Neutrophil (primary cell): ENCODE measurements around the gene LTK.

Experiments
- H3K27ac ChIP-seq: fragments of 200-600 bp; sonication (generic); 2 replicates; pipeline ENCODE4 v1.5.1; 2016; ENCODE audit warnings: mild to moderate bottlenecking, moderate library complexity
- H3K27me3 ChIP-seq: fragments of 200-600 bp; sonication (generic); 2 replicates; pipeline ENCODE4 v1.6.0; 2016; ENCODE audit warnings: mild to moderate bottlenecking
- H3K36me3 ChIP-seq: fragments of 200-600 bp; sonication (generic); 2 replicates; pipeline ENCODE4 v1.5.1; 2017
- H3K4me1 ChIP-seq, 2 experiments: fragments of 200-600 bp in 1 of 2; sonication (generic) in 1 of 2; 1 replicate in 1 of 2; 2 replicates in 1 of 2; pipeline versions ENCODE4 v1.5.1 to v1.6.1; 2013 to 2016; ENCODE audit warnings: low read depth in 1 of 2, low read length in 1 of 2, mild to moderate bottlenecking in 1 of 2, moderate library complexity in 1 of 2; ENCODE audit not compliant: control insufficient read depth in 1 of 2, insufficient read depth in 1 of 2
- H3K4me3 ChIP-seq, 2 experiments: fragments of 200-600 bp in 1 of 2; sonication (generic) in 1 of 2; 1 replicate in 1 of 2; 2 replicates in 1 of 2; pipeline ENCODE4 v1.5.1; 2013 to 2016; ENCODE audit warnings: low read depth in 1 of 2, low read length in 1 of 2, mild to moderate bottlenecking in 1 of 2, moderate library complexity in 1 of 2
- H3K9me3 ChIP-seq: fragments of 200-600 bp; sonication (generic); 2 replicates; pipeline ENCODE4 v1.5.1; 2016
- TF ChIP-seq, protein P1 (sequence below): fragments of 200-600 bp; sonication (generic); IDR thresholded peaks from 2 replicates; pipeline ENCODE4 v1.5.1; 2016; ENCODE audit warnings: antibody characterized with exemption

Gene LTK

DNA sequence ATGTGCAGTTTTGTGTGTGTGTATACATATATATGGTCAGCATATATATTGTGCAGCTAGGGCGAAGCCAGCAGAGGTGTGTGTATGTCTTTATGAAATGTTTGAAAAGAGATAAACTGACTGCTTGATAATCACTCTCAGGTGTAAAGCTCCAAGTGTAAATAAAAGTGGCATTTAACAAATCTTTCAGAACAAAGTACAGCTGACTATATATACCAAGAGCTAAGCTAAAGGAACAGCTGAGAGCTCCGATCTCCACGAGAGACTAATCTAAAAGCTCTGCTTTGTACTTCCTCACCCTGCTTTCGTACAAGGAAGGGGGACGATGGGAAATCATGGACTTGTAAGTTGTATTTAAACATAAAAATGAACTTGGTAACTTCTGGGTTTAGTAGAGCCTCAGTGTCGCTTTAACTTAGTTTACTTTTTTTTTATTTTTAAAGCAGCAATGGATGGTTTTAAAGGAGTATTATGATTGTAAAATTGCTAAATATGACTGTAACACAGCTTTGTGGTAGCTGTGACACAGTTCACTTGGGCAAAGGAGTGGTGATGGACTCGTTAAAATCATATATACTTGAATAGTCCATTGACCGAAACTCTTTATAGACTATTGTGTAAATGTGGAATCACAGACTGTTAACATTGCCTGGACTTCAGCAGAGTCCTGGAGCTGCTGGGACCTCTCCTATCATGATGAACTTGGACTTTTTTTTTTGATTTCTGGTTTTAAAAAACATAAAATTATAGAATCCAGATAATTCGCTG, 31.3 kb downstream of the LTK start:
- Histone ChIP-seq H3K4me1 (peaks cover 0 to 3% of the 10 kb centered on the region in 2 experiments), H3K36me3 (peaks cover 66% of the 10 kb centered on the region), H3K27ac (no peak overlapping the region)

DNA sequence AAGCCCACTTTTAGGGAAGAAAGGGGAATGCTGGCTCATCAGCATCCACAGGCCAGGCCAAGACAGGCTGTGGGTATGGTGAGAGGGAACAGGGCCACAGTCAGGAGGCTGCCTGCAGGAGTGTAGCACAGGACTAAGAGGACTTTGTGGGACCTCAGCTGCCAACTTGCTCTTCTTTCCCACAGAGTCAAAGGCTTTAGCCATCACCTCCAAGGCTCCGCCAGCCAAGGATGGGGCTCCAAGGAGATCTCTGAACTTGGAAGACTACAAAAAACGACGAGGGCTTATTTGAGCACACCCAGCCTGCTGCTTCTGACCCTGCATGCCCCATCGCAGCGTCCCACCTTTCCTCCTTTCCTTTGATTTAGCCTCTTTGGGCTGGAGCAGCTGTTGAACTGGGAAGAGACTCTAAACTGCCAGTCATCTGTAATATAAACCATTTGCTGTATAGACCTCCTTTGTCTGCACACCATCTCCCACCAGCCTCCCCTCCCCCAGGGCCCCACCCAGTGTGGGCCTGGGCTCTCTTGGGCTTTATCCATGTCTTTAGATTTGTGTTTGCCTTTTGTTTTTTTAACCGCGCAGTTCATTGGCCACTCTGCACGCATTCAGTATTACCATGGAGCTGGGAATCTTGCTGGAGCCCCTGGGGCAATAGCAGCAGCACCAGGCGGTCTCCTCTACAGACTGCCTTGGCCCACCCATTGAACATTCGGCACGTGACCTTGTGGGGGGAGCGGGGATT, 33.1 kb downstream of the LTK start:
- TF ChIP-seq, protein P1, sequence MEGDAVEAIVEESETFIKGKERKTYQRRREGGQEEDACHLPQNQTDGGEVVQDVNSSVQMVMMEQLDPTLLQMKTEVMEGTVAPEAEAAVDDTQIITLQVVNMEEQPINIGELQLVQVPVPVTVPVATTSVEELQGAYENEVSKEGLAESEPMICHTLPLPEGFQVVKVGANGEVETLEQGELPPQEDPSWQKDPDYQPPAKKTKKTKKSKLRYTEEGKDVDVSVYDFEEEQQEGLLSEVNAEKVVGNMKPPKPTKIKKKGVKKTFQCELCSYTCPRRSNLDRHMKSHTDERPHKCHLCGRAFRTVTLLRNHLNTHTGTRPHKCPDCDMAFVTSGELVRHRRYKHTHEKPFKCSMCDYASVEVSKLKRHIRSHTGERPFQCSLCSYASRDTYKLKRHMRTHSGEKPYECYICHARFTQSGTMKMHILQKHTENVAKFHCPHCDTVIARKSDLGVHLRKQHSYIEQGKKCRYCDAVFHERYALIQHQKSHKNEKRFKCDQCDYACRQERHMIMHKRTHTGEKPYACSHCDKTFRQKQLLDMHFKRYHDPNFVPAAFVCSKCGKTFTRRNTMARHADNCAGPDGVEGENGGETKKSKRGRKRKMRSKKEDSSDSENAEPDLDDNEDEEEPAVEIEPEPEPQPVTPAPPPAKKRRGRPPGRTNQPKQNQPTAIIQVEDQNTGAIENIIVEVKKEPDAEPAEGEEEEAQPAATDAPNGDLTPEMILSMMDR: no peak
- Histone ChIP-seq H3K36me3 (peaks cover 83% of the 10 kb centered on the region), H3K9me3 (no peaks in the 10 kb centered on the region)

More for the DNA sequence above, 31.3 kb downstream of the LTK start:
- TF ChIP-seq, protein P1: no peak
- Histone ChIP-seq H3K4me3 (no peak overlapping the region), H3K27me3 (peaks cover 6% of the 10 kb centered on the region), H3K9me3 (no peaks in the 10 kb centered on the region)

DNA sequence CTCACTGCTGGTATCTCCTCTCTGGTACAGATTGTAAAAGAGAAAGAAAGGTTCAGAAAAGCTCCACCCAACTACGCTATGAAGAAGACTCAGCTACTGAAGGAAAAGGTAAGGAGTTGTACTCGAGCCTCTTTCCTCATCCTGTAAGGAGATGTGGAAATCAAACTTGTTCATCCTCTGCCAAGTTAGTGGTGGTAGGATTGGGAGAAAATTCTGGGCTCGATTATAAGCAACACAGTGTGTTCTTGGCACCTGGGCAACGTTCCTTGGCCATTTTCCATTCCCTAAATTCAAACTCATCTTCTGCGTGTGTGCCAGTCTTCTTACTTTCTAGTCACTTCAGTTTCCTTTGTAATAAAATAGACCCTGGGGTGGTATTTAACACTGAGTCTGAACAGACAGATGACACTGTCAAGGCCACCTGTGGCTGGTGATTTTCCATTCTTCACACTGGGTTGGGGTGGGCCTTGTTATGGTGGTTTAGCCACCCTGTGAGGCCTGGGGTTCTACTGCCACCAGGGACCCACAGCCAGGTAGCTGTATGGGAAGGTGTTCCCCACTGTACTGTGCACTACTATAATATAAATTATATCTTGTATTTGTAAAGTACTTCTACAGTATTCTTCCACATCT, 37.1 kb downstream of the LTK start:
- Histone ChIP-seq H3K36me3 (peaks cover 100% of the 10 kb centered on the region), H3K27me3 (no peaks in the 10 kb centered on the region), H3K27ac (no peak overlapping the region), H3K9me3 (no peaks in the 10 kb centered on the region), H3K4me3 (no peak overlapping the region), H3K4me1 (peaks cover 0 to 3% of the 10 kb centered on the region in 2 experiments)
- TF ChIP-seq, protein P1: no peak

More for the DNA sequence above, 33.1 kb downstream of the LTK start:
- H3K27me3 ChIP-seq: no peaks in the 10 kb centered on the region
- H3K27ac ChIP-seq: no peak overlapping the region
- peaks cover 0 to 3% of the 10 kb centered on the region in 2 experiments for H3K4me1 ChIP-seq
- no peak overlapping the region for H3K4me3 ChIP-seq

DNA sequence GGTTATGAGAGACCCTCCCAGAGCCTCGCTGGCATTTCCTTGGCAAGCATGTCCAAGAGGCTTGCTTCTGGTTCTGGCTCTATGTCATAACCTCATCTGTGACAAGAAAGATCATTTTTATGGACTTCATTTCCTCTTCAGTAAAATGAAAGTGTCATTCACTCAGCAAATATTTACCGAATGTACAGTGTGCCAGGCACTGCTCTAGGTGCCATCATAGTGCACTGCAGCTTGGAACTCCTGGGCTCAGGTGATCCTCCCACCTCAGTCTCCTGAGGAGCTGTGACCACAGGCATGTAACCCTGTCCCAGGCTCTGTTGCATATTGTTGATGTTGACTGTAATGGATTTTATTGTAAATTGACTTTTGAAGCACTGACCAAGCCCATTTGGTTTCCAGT, 38.7 kb downstream of the LTK start:
- H3K27me3 ChIP-seq: no peaks in the 10 kb centered on the region
- peaks cover 100% of the 10 kb centered on the region for H3K36me3 ChIP-seq
- H3K4me1 ChIP-seq: peaks cover 0 to 3% of the 10 kb centered on the region in 2 experiments
- H3K4me3 ChIP-seq: no peak overlapping the region
- TF ChIP-seq, protein P1: no peak
- H3K9me3 ChIP-seq: no peaks in the 10 kb centered on the region
- no peak overlapping the region for H3K27ac ChIP-seq

DNA sequence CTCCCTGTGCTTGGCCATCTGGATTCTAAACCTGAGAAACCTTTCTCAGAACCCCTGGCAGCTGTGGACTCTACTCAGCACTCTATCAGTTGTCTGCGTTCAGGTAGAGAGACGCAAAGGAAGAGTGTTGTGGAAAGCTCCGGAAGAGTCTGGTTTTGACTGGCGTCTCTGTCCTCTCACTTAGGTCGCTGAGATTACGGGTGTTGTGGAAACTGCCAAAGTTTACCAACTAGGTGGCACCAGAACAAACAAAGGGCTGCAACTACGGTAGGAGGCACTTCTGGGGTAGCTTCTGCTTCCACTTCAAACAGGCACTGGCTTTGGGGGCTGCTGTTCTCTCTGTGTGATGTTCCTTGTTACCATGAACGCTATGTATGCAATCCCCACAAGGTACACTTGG, 39.2 kb downstream of the LTK start:
- Histone ChIP-seq H3K4me1 (peaks cover 0 to 1% of the 10 kb centered on the region in 2 experiments), H3K9me3 (no peaks in the 10 kb centered on the region), H3K4me3 (no peak overlapping the region), H3K27ac (no peak overlapping the region), H3K36me3 (peaks cover 100% of the 10 kb centered on the region), H3K27me3 (no peaks in the 10 kb centered on the region)
- TF ChIP-seq, protein P1: no peak
